Endodermal cell (in vitro differentiated cells): Measurements from ENCODE around the gene ALG1. TPM values are rescaled to one million over a fixed set of nuclear protein-coding genes. Genes with fewer than 3 reads are reported as not detected.

Experiments
- DNase-seq: peaks from one replicate; pipeline ENCODE4 v3.0.0-alpha.2; 2017
- H3K27ac ChIP-seq: 2 replicates; pipeline ENCODE4 v1.5.1; 2013; ENCODE audit warnings: mild to moderate bottlenecking, low read depth, low read length, moderate library complexity
- H3K27me3 ChIP-seq: 2 replicates; pipeline ENCODE4 v1.6.1; 2013; ENCODE audit warnings: mild to moderate bottlenecking, low read length, moderate library complexity; ENCODE audit not compliant: insufficient read depth, control insufficient read depth, poor library complexity, severe bottlenecking
- H3K36me3 ChIP-seq: 2 replicates; pipeline ENCODE4 v1.7.0; 2013; ENCODE audit warnings: mild to moderate bottlenecking, low read length, moderate library complexity; ENCODE audit not compliant: control insufficient read depth, insufficient read depth
- H3K4me1 ChIP-seq: one replicate; pipeline ENCODE4 v1.7.0; 2013; ENCODE audit warnings: low read length; ENCODE audit not compliant: control insufficient read depth, insufficient read depth
- H3K4me3 ChIP-seq: 2 replicates; pipeline ENCODE4 v1.5.1; 2013; ENCODE audit warnings: mild to moderate bottlenecking, low read length, moderate library complexity
- H3K9ac ChIP-seq: 2 replicates; pipeline ENCODE4 v1.6.1; 2013; ENCODE audit warnings: mild to moderate bottlenecking, low read length, moderate library complexity; ENCODE audit not compliant: poor library complexity, severe bottlenecking; ENCODE audit errors: extremely low read depth
- H3K9me3 ChIP-seq: 2 replicates; pipeline ENCODE4 v1.6.1; 2013; ENCODE audit warnings: mild to moderate bottlenecking, low read length, moderate library complexity; ENCODE audit not compliant: control insufficient read depth
- H3K27ac Mint-ChIP-seq: 2 replicates; pipeline ENCODE4 v1.8.0; 2020; ENCODE audit warnings: mixed read lengths
- H3K27me3 Mint-ChIP-seq: 2 replicates; pipeline ENCODE4 v1.8.0; 2021; ENCODE audit warnings: mild to moderate bottlenecking, mixed read lengths; ENCODE audit not compliant: insufficient read depth
- H3K36me3 Mint-ChIP-seq: 2 replicates; pipeline ENCODE4 v1.8.0; 2020; ENCODE audit warnings: low read depth, mixed read lengths
- H3K4me1 Mint-ChIP-seq: 2 replicates; pipeline ENCODE4 v1.8.0; 2020; ENCODE audit warnings: mixed read lengths
- H3K4me3 Mint-ChIP-seq: 2 replicates; pipeline ENCODE4 v1.8.0; 2020; ENCODE audit warnings: mild to moderate bottlenecking, moderate library complexity, mixed read lengths
- H3K9me3 Mint-ChIP-seq: 2 replicates; pipeline ENCODE4 v1.8.0; 2020; ENCODE audit warnings: mild to moderate bottlenecking, mixed read lengths
- WGBS, 2 experiments: methylation state at CpG; one replicate each; pipeline versions ENCODE4 v1.1.5 to v1.1.7; 2013; ENCODE audit warnings: missing lambda C conversion rate in 2 of 2, mixed read lengths in 1 of 2; ENCODE audit not compliant: insufficient coverage in 1 of 2, insufficient read length in 1 of 2; 5-methylcytosine and 5-hydroxymethylcytosine counted together
- total RNA-seq, 2 donors: library from RNA; stranded (reverse); fragmentation: NEBNext Ultra II Directional in 1 of 2; extraction: Animal tissue kit (Norgen Biotek cat#: 25700) in 1 of 2; gene quantifications; 2 replicates in 1 of 2; 3 replicates in 1 of 2; pipeline ENCODE4 v1.2.1, GENCODE V29; 2021
- TF ChIP-seq, protein P1 (sequence below): fragments of 200-600 bp; sonication (generic); conservative IDR thresholded peaks from 2 replicates; pipeline ENCODE4 v1.5.0; 2021; ENCODE audit warnings: antibody characterized with exemption, mild to moderate bottlenecking

Gene ALG1
- total RNA-seq, 2 donors from 2014 or later, result 25.1 to 32.3 TPM

DNA sequence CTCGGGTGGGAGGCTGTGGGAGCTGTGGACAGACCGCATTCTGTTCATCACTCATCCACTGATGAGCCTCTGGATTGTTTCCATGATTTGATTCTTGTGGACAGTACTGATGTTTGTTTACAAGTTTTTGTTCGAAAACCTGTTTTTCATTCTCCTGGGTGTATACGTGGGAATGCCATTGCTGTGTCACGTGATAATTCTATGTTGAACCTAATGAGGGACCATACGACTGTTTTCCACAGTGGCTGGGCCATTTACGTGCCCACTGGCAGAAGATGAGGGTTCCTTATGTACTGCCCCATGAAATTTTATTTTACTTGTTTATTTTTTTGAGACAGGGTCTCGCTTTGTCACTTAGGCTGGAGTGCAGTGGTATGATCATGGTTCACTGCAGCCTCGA is 2.6 kb upstream of the ALG1 start:
- 88 to 97% methylated on average over 6 to 9 of the region's 9 CpGs for WGBS, 2 experiments
- Mint-ChIP-seq H3K4me1 (no peaks in the 10 kb centered on the region), H3K36me3 (peaks cover 4% of the 10 kb centered on the region)

DNA sequence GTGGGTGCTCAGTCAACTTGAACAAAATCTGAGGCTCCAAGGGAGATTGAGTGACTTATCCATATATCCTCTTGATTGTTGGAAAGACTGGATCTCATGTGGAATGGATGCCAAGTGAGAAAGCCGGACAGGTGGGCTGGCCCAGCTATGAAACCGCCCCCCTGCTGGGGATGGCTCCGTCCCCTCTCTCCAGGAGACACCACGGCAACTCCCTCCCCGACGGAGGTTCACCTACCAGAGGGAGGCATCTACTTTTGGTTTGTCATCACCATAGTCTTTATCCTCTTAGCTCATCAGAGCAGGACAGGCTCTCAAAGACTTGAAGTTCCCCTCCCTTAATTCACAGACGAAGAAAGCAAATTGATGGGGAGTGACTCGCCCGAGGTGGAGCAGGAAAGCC is 1.8 kb upstream of the ALG1 start:
- no peak for DNase-seq
- Histone ChIP-seq H3K4me1 (no peaks in the 10 kb centered on the region), H3K27me3 (no peaks in the 10 kb centered on the region), H3K27ac (no peak overlapping the region), H3K36me3 (peaks cover 3% of the 10 kb centered on the region), H3K9ac (no peak overlapping the region), H3K9me3 (no peaks in the 10 kb centered on the region), H3K4me3 (no peak overlapping the region)
- Mint-ChIP-seq H3K9me3 (no peaks in the 10 kb centered on the region), H3K4me3 (no peak overlapping the region), H3K27ac (no peak overlapping the region), H3K27me3 (peaks cover 2% of the 10 kb centered on the region), H3K36me3 (peaks cover 11% of the 10 kb centered on the region), H3K4me1 (no peaks in the 10 kb centered on the region)
- TF ChIP-seq, protein P1, sequence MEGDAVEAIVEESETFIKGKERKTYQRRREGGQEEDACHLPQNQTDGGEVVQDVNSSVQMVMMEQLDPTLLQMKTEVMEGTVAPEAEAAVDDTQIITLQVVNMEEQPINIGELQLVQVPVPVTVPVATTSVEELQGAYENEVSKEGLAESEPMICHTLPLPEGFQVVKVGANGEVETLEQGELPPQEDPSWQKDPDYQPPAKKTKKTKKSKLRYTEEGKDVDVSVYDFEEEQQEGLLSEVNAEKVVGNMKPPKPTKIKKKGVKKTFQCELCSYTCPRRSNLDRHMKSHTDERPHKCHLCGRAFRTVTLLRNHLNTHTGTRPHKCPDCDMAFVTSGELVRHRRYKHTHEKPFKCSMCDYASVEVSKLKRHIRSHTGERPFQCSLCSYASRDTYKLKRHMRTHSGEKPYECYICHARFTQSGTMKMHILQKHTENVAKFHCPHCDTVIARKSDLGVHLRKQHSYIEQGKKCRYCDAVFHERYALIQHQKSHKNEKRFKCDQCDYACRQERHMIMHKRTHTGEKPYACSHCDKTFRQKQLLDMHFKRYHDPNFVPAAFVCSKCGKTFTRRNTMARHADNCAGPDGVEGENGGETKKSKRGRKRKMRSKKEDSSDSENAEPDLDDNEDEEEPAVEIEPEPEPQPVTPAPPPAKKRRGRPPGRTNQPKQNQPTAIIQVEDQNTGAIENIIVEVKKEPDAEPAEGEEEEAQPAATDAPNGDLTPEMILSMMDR, result no peak
- WGBS, 2 experiments, result 93 to 95% methylated on average over 5 to 9 of the region's 9 CpGs

More for the DNA sequence above, 2.6 kb upstream of the ALG1 start:
- no peaks in the 10 kb centered on the region for H3K4me1 ChIP-seq
- no peak overlapping the region for H3K4me3 ChIP-seq
- H3K27me3 Mint-ChIP-seq, result peaks cover 2% of the 10 kb centered on the region
- no peaks in the 10 kb centered on the region for H3K36me3 ChIP-seq
- no peak overlapping the region for H3K4me3 Mint-ChIP-seq
- no peak overlapping the region for H3K9ac ChIP-seq
- DNase-seq, result no peak
- no peak overlapping the region for H3K27ac Mint-ChIP-seq
- no peaks in the 10 kb centered on the region for H3K9me3 ChIP-seq
- TF ChIP-seq, protein P1, result no peak
- no peak overlapping the region for H3K27ac ChIP-seq
- H3K9me3 Mint-ChIP-seq, result no peaks in the 10 kb centered on the region
- H3K27me3 ChIP-seq, result no peaks in the 10 kb centered on the region

DNA sequence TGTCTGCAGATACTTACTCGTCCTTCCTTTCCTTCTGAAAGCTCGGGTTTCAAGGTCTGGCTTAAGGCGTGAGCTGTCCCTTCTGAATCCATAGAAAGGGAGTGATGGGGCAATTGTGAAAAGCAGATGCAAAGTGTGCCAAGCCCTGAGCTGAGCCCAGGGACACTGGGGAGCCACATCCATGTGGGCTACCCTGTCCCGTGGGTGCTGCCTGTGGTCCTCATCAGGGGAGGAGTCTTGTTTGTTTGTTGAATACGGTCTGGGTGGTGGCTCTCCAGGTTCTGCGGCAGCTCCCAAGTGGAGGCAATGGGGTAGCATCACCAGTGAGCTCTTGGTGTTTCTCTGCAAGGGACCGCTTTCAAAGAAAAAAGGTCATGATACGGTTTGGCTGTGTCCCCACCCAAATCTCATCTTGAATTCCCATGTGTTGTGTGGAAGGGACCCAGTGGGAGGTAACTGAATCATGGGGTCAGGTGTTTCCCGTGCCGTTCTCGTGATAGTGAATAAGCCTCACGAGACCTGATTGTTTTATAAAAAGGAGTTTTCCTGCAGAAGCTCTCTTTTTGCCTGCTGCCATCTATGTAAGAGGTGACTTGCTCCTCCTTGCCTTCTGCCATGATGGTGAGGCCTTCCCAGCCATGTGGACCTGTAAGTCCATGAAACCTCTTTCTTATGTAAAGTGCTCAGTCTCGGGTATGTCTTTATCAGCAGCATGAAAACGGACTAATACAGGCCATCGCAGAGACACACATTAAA is 1.0 kb upstream of the ALG1 start:
- Mint-ChIP-seq H3K4me1 (no peaks in the 10 kb centered on the region), H3K9me3 (no peaks in the 10 kb centered on the region), H3K4me3 (peak overlapping the region; percentile 86), H3K27me3 (peaks cover 2% of the 10 kb centered on the region), H3K27ac (no peak overlapping the region), H3K36me3 (peaks cover 19% of the 10 kb centered on the region)
- TF ChIP-seq, protein P1, result no peak
- H3K9me3 ChIP-seq, result no peaks in the 10 kb centered on the region
- H3K9ac ChIP-seq, result no peak overlapping the region
- no peaks in the 10 kb centered on the region for H3K27me3 ChIP-seq
- no peak overlapping the region for H3K27ac ChIP-seq
- no peak for DNase-seq
- H3K4me3 ChIP-seq, result no peak overlapping the region
- 86 to 91% methylated on average over 12 to 15 of the region's 15 CpGs for WGBS, 2 experiments
- H3K4me1 ChIP-seq, result no peaks in the 10 kb centered on the region
- peaks cover 9% of the 10 kb centered on the region for H3K36me3 ChIP-seq
